A549 (cell line): ENCODE data around the gene ECPAS. TPM values are rescaled to one million over a fixed set of nuclear protein-coding genes. Genes with fewer than 3 reads are reported as not detected.
"Not testable (repeated sequence)": the region's sequence is repeated elsewhere in the genome, so short reads cannot be mapped to it uniquely, and the experiment has no call there.

ENCODE experiments used
- ATAC-seq, 2 experiments: fragments of 200-7000 bp in 1 of 2; fragments of >200 bp in 1 of 2; cut with Nextera tagmentation in 1 of 2; cut with Tn5 transposase in 1 of 2; 3 replicates each; pipeline versions ENCODE4 v1.8.0 to v1.9.1; 2018 to 2020; ENCODE audit warnings: mild to moderate bottlenecking in 1 of 2, moderate library complexity in 1 of 2
- CTCF ChIA-PET: fragments of 300-600 bp; sonication (Branson Sonifier 250); formaldehyde crosslinking; extraction: SDS; loops from one replicate; lab custom pipeline; 2021; ENCODE audit warnings: antibody characterized with exemption, inconsistent platforms; lab: Yijun Ruan, JAX
- POLR2A ChIA-PET: fragments of 350-600 bp; formaldehyde crosslinking; extraction: SDS; loops from one replicate; lab custom pipeline; 2021; ENCODE audit warnings: antibody characterized with exemption, inconsistent platforms; lab: Yijun Ruan, JAX
- DNase-seq, 2 experiments: peaks; one replicate each; pipeline versions ENCODE4 v3.0.0 to v3.0.0-alpha.2; 2011 to 2016; ENCODE audit warnings: low read depth in 1 of 2, low spot score in 1 of 2
- FAIRE-seq: peaks from 2 replicates; lab custom pipeline; 2011; peaks lifted over from hg19 to GRCh38; lab: Jason Lieb, UNC
- H3K27ac ChIP-seq, 2 experiments: fragments of >200 bp; sonication (Bioruptor Twin); formaldehyde crosslinking; 3 replicates each; pipeline ENCODE4 v1.5.1; 2016 to 2017
- H3K4me1 ChIP-seq: fragments of >200 bp; sonication (Bioruptor Twin); formaldehyde crosslinking; 3 replicates; pipeline ENCODE4 v1.6.1; 2016
- H3K4me2 ChIP-seq: fragments of >200 bp; sonication (Bioruptor Twin); formaldehyde crosslinking; 3 replicates; pipeline ENCODE4 v1.6.1; 2016
- H3K4me3 ChIP-seq: fragments of >200 bp; sonication (Bioruptor Twin); formaldehyde crosslinking; 3 replicates; pipeline ENCODE4 v1.5.1; 2016
- H3K9me3 ChIP-seq: fragments of >200 bp; sonication (Bioruptor Twin); formaldehyde crosslinking; 3 replicates; pipeline ENCODE4 v1.6.1; 2016
- CBX2 ChIP-seq: fragments of 200-600 bp; sonication (generic); IDR thresholded peaks from 2 replicates; pipeline ENCODE4 v1.6.1; 2016; ENCODE audit warnings: low read depth, mild to moderate bottlenecking, borderline replicate concordance
- CBX8 ChIP-seq: fragments of 200-600 bp; sonication (generic); IDR thresholded peaks from 2 replicates; pipeline ENCODE4 v1.6.1; 2016
- EHMT2 ChIP-seq: fragments of 200-600 bp; sonication (generic); IDR thresholded peaks from 2 replicates; pipeline ENCODE4 v1.6.1; 2016; ENCODE audit warnings: antibody characterized with exemption, low read depth, mild to moderate bottlenecking, moderate library complexity
- FOSB ChIP-seq: fragments of 250-450 bp; sonication (Bioruptor Pico); IDR thresholded peaks from 2 replicates; pipeline ENCODE4 v1.5.0; 2020; ENCODE audit warnings: mild to moderate bottlenecking, moderate library complexity
- FOSL2 ChIP-seq, 2 experiments: fragments of 450-650 bp in 1 of 2; fragments of >200 bp in 1 of 2; sonication (Bioruptor Twin) in 1 of 2; formaldehyde crosslinking; IDR thresholded peaks; 2 replicates each; pipeline versions ENCODE4 v1.5.0 to v1.6.1; 2016 to 2020; ENCODE audit warnings: mild to moderate bottlenecking in 1 of 2, moderate library complexity in 1 of 2
- FOXS1 ChIP-seq: fragments of 250-450 bp; sonication (Bioruptor Pico); IDR thresholded peaks from 2 replicates; pipeline ENCODE4 v1.5.0; 2020; ENCODE audit warnings: mild to moderate bottlenecking, moderate library complexity
- GATA3 ChIP-seq: IDR thresholded peaks from 2 replicates; pipeline ENCODE4 v1.6.1; 2012; ENCODE audit warnings: borderline replicate concordance
- JUN ChIP-seq, 2 experiments: fragments of >200 bp; sonication (Bioruptor Twin); formaldehyde crosslinking; IDR thresholded peaks; 2 replicates in 1 of 2; 3 replicates in 1 of 2; pipeline ENCODE4 v1.6.1; 2016 to 2017
- KDM1A ChIP-seq: fragments of 200-600 bp; sonication (generic); IDR thresholded peaks from 2 replicates; pipeline ENCODE4 v1.6.1; 2016; ENCODE audit warnings: low read depth, mild to moderate bottlenecking
- MYC ChIP-seq: IDR thresholded peaks from 2 replicates; pipeline ENCODE4 v1.6.1; 2012; ENCODE audit warnings: mild to moderate bottlenecking, inconsistent platforms, low read length, improper control_type of control experiment, borderline replicate concordance
- NPAS2 ChIP-seq: fragments of 250-450 bp; sonication (Bioruptor Pico); IDR thresholded peaks from 2 replicates; pipeline ENCODE4 v1.8.0; 2022; ENCODE audit warnings: mild to moderate bottlenecking, moderate library complexity, borderline replicate concordance
- NR3C1 ChIP-seq: fragments of >200 bp; sonication (Bioruptor Twin); formaldehyde crosslinking; IDR thresholded peaks from 3 replicates; pipeline ENCODE4 v1.6.1; 2017
- PHF8 ChIP-seq: fragments of 200-600 bp; sonication (generic); IDR thresholded peaks from 2 replicates; pipeline ENCODE4 v1.6.1; 2016; ENCODE audit warnings: low read depth, mild to moderate bottlenecking, antibody characterized with exemption, moderate library complexity, borderline replicate concordance
- RCOR1 ChIP-seq: fragments of 150-350 bp; IDR thresholded peaks from 2 replicates; pipeline ENCODE4 v1.6.1; 2014; ENCODE audit warnings: antibody characterized with exemption, low read length, low read depth
- REST ChIP-seq: fragments of 200-600 bp; sonication (generic); IDR thresholded peaks from 2 replicates; pipeline ENCODE4 v1.6.1; 2016; ENCODE audit warnings: antibody characterized with exemption, mild to moderate bottlenecking, moderate library complexity
- TFCP2L1 ChIP-seq: fragments of 250-450 bp; sonication (Bioruptor Pico); IDR thresholded peaks from 2 replicates; pipeline ENCODE4 v1.5.0; 2021; ENCODE audit warnings: mild to moderate bottlenecking
- USF2 ChIP-seq: fragments of 450-650 bp; IDR thresholded peaks from 2 replicates; pipeline ENCODE4 v1.6.1; 2014; ENCODE audit warnings: antibody characterized with exemption
- ZFP36 ChIP-seq: fragments of 450-650 bp; IDR thresholded peaks from 2 replicates; pipeline ENCODE4 v1.6.1; 2014; ENCODE audit warnings: borderline replicate concordance; ENCODE audit not compliant: partially characterized antibody
- ZNF302 ChIP-seq: fragments of 250-450 bp; sonication (Bioruptor Pico); IDR thresholded peaks from 2 replicates; pipeline ENCODE4 v1.9.0; 2021; ENCODE audit warnings: inconsistent platforms, mild to moderate bottlenecking, moderate library complexity
- WGBS: methylation state at CpG from one replicate; pipeline ENCODE4 v1.1.6; 2017; ENCODE audit errors: missing lambda C conversion rate; 5-methylcytosine and 5-hydroxymethylcytosine counted together
- polyA plus RNA-seq, 4 experiments: library from polyadenylated mRNA; depleted of rRNA in 3 of 4; stranded (reverse); fragments of >200 nt; fragmentation: RNase III in 1 of 4; extraction: RNeasy Plus Mini Kit Qiagen cat#74134 plus additional on column Dnase treatment in 1 of 4; gene quantifications; 2 replicates in 3 of 4; 3 replicates in 1 of 4; pipeline ENCODE4 v1.2.3, GENCODE V29; 2011 to 2017
- TF ChIP-seq, protein P1 (sequence below): IDR thresholded peaks from 2 replicates; pipeline ENCODE4 v1.6.1; 2012

The ECPAS gene
- polyA plus RNA-seq, 2 of the 4 experiments (the other 2 are of a cell fraction), result 40.1 to 73.6 TPM

- H3K4me3 ChIP-seq, ATAC-seq, H3K27ac ChIP-seq, DNase-seq, CTCF ChIA-PET, H3K9me3 ChIP-seq, FAIRE-seq, H3K4me1 ChIP-seq, POLR2A ChIA-PET, H3K4me2 ChIP-seq: not testable (repeated sequence)
- 74% methylated on average over 6 of the region's 6 CpGs for WGBS
Observed at GRCh38 chr9:111511581-111511980, 27.4 kb upstream of the ECPAS start.

- H3K27ac ChIP-seq, result no peak overlapping the region
- H3K4me2 ChIP-seq, result no peak overlapping the region
- POLR2A ChIA-PET, result no interaction called here
- CTCF ChIA-PET, result interaction anchor here (1.1 kb wide), 1 partner anchor 33 kb away, joined by 3 read pairs; no protein-coding TSS in a partner anchor
- FAIRE-seq (no peak), DNase-seq (no peak), ATAC-seq (no peak; a peak in 2 of 6 replicates)
- no peaks in the 10 kb centered on the region for H3K9me3 ChIP-seq
- H3K4me3 ChIP-seq, result no peak overlapping the region
- TF ChIP-seq NR3C1 (no peak), NPAS2 (CRISPR knock-in tag) (no peak), FOXS1 (CRISPR knock-in tag) (no peak), GATA3 (no peak), REST (no peak), TFCP2L1 (CRISPR knock-in tag) (no peak), EHMT2 (no peak), ZNF302 (CRISPR knock-in tag) (no peak), RCOR1 (no peak), FOSB (CRISPR knock-in tag) (no peak), PHF8 (no peak), ZFP36 (no peak), CBX8 (no peak), FOSL2 (IDR thresholded peaks at IDR 0.05) (no peak), FOSL2 (CRISPR knock-in tag; IDR thresholded peaks at IDR 0.05) (no peak), MYC (no peak), USF2 (no peak), CBX2 (no peak), KDM1A (no peak), JUN (IDR thresholded peaks at IDR 0.05) (no peak)
- TF ChIP-seq, protein P1, sequence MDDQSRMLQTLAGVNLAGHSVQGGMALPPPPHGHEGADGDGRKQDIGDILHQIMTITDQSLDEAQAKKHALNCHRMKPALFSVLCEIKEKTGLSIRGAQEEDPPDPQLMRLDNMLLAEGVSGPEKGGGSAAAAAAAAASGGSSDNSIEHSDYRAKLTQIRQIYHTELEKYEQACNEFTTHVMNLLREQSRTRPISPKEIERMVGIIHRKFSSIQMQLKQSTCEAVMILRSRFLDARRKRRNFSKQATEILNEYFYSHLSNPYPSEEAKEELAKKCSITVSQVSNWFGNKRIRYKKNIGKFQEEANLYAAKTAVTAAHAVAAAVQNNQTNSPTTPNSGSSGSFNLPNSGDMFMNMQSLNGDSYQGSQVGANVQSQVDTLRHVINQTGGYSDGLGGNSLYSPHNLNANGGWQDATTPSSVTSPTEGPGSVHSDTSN, result no peak
- WGBS, result 72% methylated on average over 3 of the region's 3 CpGs
- H3K4me1 ChIP-seq, result no peaks in the 10 kb centered on the region
Observed at GRCh38 chr9:111502506-111502905, 18.3 kb upstream of the ECPAS start.
